Astrocyte (in vitro differentiated cells and primary cell): ENCODE results near the gene DPF3. TPM values are rescaled to one million over a fixed set of nuclear protein-coding genes. Genes with fewer than 3 reads are reported as not detected.

Source experiments
- DNase-seq: peaks from one replicate; pipeline ENCODE4 v3.0.0-alpha.2; 2010; ENCODE audit warnings: low read depth
- FAIRE-seq: peaks from 2 replicates; lab custom pipeline; 2011; peaks lifted over from hg19 to GRCh38; lab: Jason Lieb, UNC
- H2AFZ ChIP-seq: 2 replicates; pipeline ENCODE4 v1.6.0; 2012; ENCODE audit warnings: low read depth, low read length, inconsistent platforms
- H3K27ac ChIP-seq: 2 replicates; pipeline ENCODE4 v1.5.1; 2011; ENCODE audit warnings: low read depth, low read length, inconsistent platforms
- H3K27me3 ChIP-seq: 2 replicates; pipeline ENCODE4 v1.6.0; 2011; ENCODE audit warnings: low read length, inconsistent platforms; ENCODE audit not compliant: insufficient read depth
- H3K36me3 ChIP-seq: 2 replicates; pipeline ENCODE4 v1.5.1; 2011; ENCODE audit warnings: low read length, inconsistent platforms; ENCODE audit not compliant: insufficient read depth
- H3K4me1 ChIP-seq: 2 replicates; pipeline ENCODE4 v1.5.1; 2011; ENCODE audit warnings: low read length, inconsistent platforms; ENCODE audit not compliant: insufficient read depth
- H3K4me2 ChIP-seq: 2 replicates; pipeline ENCODE4 v1.6.0; 2012; ENCODE audit warnings: low read length, inconsistent platforms
- H3K4me3 ChIP-seq: 2 replicates; pipeline ENCODE4 v1.5.1; 2011; ENCODE audit warnings: low read depth, mild to moderate bottlenecking, low read length, inconsistent platforms; ENCODE audit not compliant: insufficient read depth
- H3K79me2 ChIP-seq: 2 replicates; pipeline ENCODE4 v1.6.0; 2012; ENCODE audit warnings: mild to moderate bottlenecking, low read length, inconsistent platforms; ENCODE audit not compliant: insufficient read depth
- H3K9ac ChIP-seq: 2 replicates; pipeline ENCODE4 v1.6.0; 2012; ENCODE audit warnings: mild to moderate bottlenecking, low read length, inconsistent platforms
- H3K9me3 ChIP-seq: 2 replicates; pipeline ENCODE4 v1.5.1; 2012; ENCODE audit warnings: low read depth, mild to moderate bottlenecking, low read length, inconsistent platforms; ENCODE audit not compliant: insufficient read depth
- H4K20me1 ChIP-seq: 2 replicates; pipeline ENCODE4 v1.6.0; 2012; ENCODE audit warnings: low read length, inconsistent platforms; ENCODE audit not compliant: insufficient read depth
- H3K27ac Mint-ChIP-seq: one replicate; pipeline ENCODE4 v1.8.0; 2021; ENCODE audit warnings: mild to moderate bottlenecking, mixed read lengths; ENCODE audit not compliant: unreplicated experiment
- H3K27me3 Mint-ChIP-seq: one replicate; pipeline ENCODE4 v1.8.0; 2021; ENCODE audit warnings: low read depth, mixed read lengths; ENCODE audit not compliant: unreplicated experiment
- H3K36me3 Mint-ChIP-seq: one replicate; pipeline ENCODE4 v1.8.0; 2021; ENCODE audit warnings: low read depth, mixed read lengths; ENCODE audit not compliant: unreplicated experiment
- H3K4me1 Mint-ChIP-seq: one replicate; pipeline ENCODE4 v1.8.0; 2021; ENCODE audit warnings: low read depth, mixed read lengths; ENCODE audit not compliant: unreplicated experiment
- H3K4me3 Mint-ChIP-seq: one replicate; pipeline ENCODE4 v1.8.0; 2021; ENCODE audit warnings: mild to moderate bottlenecking, moderate library complexity, mixed read lengths; ENCODE audit not compliant: unreplicated experiment
- H3K9me3 Mint-ChIP-seq: one replicate; pipeline ENCODE4 v1.8.0; 2021; ENCODE audit warnings: mild to moderate bottlenecking, mixed read lengths; ENCODE audit not compliant: unreplicated experiment
- EZH2 ChIP-seq: IDR thresholded peaks from 2 replicates; pipeline ENCODE4 v1.6.1; 2012; ENCODE audit warnings: mild to moderate bottlenecking, low read length, inconsistent platforms; ENCODE audit not compliant: insufficient read depth
- total RNA-seq: library from RNA; stranded (reverse); gene quantifications from 2 replicates; pipeline ENCODE4 v1.2.1, GENCODE V29; 2021
- TF ChIP-seq, protein P1 (sequence below): IDR thresholded peaks from 2 replicates; pipeline ENCODE4 v1.5.1; 2011; ENCODE audit warnings: low read depth, mild to moderate bottlenecking, inconsistent platforms, low read length, moderate library complexity; ENCODE audit not compliant: insufficient read depth

The DPF3 gene
- total RNA-seq, 1 donor from 2014 or later = 2.4 TPM

DNA sequence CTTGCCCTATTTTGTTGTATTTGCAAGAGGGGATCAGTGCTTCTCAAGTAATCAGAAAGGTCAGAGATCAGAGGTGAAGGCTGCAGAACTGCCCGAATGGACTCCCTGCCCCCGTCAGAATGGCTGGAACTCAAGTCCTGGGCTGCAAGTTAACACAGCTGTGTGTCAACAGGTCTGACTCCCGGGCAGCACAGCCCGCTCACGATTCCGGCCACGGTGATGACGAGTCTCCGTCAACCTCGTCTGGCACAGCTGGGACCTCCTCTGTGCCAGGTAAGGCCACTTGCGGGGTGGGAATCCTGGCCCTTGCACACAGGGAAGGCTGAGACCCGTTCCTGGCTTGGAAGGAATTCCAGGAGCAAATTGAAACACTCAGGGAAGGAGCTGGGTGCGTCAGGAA is 45.7 kb upstream of the DPF3 start:
- TF ChIP-seq, protein P1, sequence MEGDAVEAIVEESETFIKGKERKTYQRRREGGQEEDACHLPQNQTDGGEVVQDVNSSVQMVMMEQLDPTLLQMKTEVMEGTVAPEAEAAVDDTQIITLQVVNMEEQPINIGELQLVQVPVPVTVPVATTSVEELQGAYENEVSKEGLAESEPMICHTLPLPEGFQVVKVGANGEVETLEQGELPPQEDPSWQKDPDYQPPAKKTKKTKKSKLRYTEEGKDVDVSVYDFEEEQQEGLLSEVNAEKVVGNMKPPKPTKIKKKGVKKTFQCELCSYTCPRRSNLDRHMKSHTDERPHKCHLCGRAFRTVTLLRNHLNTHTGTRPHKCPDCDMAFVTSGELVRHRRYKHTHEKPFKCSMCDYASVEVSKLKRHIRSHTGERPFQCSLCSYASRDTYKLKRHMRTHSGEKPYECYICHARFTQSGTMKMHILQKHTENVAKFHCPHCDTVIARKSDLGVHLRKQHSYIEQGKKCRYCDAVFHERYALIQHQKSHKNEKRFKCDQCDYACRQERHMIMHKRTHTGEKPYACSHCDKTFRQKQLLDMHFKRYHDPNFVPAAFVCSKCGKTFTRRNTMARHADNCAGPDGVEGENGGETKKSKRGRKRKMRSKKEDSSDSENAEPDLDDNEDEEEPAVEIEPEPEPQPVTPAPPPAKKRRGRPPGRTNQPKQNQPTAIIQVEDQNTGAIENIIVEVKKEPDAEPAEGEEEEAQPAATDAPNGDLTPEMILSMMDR = no peak
- no peak for TF ChIP-seq EZH2
- H3K4me2 ChIP-seq = no peak overlapping the region
- no peak overlapping the region for H3K9ac ChIP-seq
- H3K4me1 Mint-ChIP-seq = peaks cover 2% of the 10 kb centered on the region
- H3K4me3 ChIP-seq = no peak overlapping the region
- H3K27me3 ChIP-seq = no peaks in the 10 kb centered on the region
- no peak for DNase-seq
- H3K9me3 ChIP-seq = no peaks in the 10 kb centered on the region
- H3K36me3 ChIP-seq = peaks cover 35% of the 10 kb centered on the region
- H3K4me3 Mint-ChIP-seq = no peak overlapping the region
- FAIRE-seq = no peak
- no peaks in the 10 kb centered on the region for H3K27me3 Mint-ChIP-seq
- H3K27ac ChIP-seq = no peak overlapping the region
- peaks cover 24% of the 10 kb centered on the region for H3K79me2 ChIP-seq
- peaks cover 26% of the 10 kb centered on the region for H3K36me3 Mint-ChIP-seq
- peaks cover 30% of the 10 kb centered on the region for H4K20me1 ChIP-seq
- H3K4me1 ChIP-seq = no peaks in the 10 kb centered on the region
- no peaks in the 10 kb centered on the region for H3K9me3 Mint-ChIP-seq
- H2AFZ ChIP-seq = no peak overlapping the region
- H3K27ac Mint-ChIP-seq = no peak overlapping the region

GRCh38 chr14:72932893-72933292 is 39.0 kb upstream of the DPF3 start:
- Mint-ChIP-seq H3K27me3 (no peaks in the 10 kb centered on the region), H3K4me3 (no peak overlapping the region), H3K27ac (no peak overlapping the region), H3K9me3 (no peaks in the 10 kb centered on the region), H3K4me1 (peaks cover 2% of the 10 kb centered on the region), H3K36me3 (peaks cover 4% of the 10 kb centered on the region)
- Histone ChIP-seq H3K4me1 (no peaks in the 10 kb centered on the region), H2AFZ (no peak overlapping the region), H3K9ac (no peak overlapping the region), H3K36me3 (peaks cover 3% of the 10 kb centered on the region), H3K4me2 (no peak overlapping the region), H3K27ac (no peak overlapping the region), H4K20me1 (peaks cover 45% of the 10 kb centered on the region), H3K4me3 (no peak overlapping the region), H3K27me3 (no peaks in the 10 kb centered on the region), H3K79me2 (peaks cover 82% of the 10 kb centered on the region), H3K9me3 (no peaks in the 10 kb centered on the region)
- DNase-seq (no peak), FAIRE-seq (no peak)
- no peak for TF ChIP-seq EZH2
- TF ChIP-seq, protein P1 = no peak

DNA sequence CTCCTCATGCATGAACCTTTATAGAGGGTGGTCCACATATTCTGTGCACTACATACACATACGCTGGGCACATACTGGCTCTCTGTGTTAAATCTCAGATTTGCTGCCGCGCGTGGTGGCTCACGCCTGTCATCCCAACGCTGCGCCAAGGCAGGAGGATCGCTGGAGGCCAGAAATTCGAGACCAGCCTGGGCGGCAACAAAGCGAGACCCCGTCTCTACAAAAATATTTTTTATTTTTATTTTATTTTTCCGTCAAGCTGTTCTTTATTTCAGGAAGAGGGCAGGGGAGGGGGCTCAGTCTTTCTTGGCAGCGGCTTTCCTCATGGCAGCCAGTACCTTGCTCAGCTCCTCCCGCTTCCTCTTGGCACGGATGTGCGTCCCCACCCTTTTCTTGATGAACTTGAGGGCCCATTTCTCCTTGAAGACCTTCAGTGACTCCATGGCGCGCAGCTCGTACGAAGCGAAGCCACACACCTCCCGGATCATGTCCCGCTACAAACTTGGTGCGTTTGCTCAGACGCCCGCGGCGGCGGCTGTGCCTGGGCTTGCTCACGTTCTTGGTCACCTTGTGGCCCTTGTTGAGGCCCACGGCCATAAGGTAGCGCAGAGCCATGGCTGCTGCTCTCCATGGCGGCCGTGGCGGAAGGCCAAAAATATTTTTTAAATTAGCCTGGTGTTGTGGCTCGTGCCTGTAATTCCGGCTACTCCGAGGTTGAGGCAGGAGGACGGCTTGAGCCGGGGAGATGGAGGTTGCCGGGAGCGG is 35.6 kb upstream of the DPF3 start:
- no peak overlapping the region for H3K27ac Mint-ChIP-seq
- TF ChIP-seq, protein P1 = no peak
- TF ChIP-seq EZH2 = no peak
- Histone ChIP-seq H4K20me1 (peaks cover 20% of the 10 kb centered on the region), H3K36me3 (no peaks in the 10 kb centered on the region), H3K4me2 (no peak overlapping the region), H3K4me3 (no peak overlapping the region), H3K27ac (no peak overlapping the region), H3K4me1 (peaks cover 8% of the 10 kb centered on the region), H3K9ac (no peak overlapping the region), H3K27me3 (no peaks in the 10 kb centered on the region), H3K79me2 (peaks cover 67% of the 10 kb centered on the region), H2AFZ (no peak overlapping the region), H3K9me3 (no peaks in the 10 kb centered on the region)
- no peak overlapping the region for H3K4me3 Mint-ChIP-seq
- H3K36me3 Mint-ChIP-seq = no peaks in the 10 kb centered on the region
- no peaks in the 10 kb centered on the region for H3K27me3 Mint-ChIP-seq
- no peak for DNase-seq
- no peaks in the 10 kb centered on the region for H3K9me3 Mint-ChIP-seq
- FAIRE-seq = no peak
- H3K4me1 Mint-ChIP-seq = no peaks in the 10 kb centered on the region
